ENCODE data around the gene TEX264.
"Not testable (repeated sequence)": the region's sequence is repeated elsewhere in the genome, so short reads cannot be mapped to it uniquely, and the experiment has no call there.

Gene TEX264

GRCh38 chr3:51670823-51671733, at the start of gene TEX264:
TEX264 (plus strand) TSS chr3:51671252; CDS start chr3:51674305, 3,053 bp downstream.
- Histone ChIP-seq H3K9me3 (ENCODE audit: low read depth, low read length) (no peaks in the 10 kb centered on the region), H3K36me3 (ENCODE audit: insufficient read depth, low read length) (no peaks in the 10 kb centered on the region), H3K9ac (ENCODE audit: insufficient read length) (peak within 1 kb of the TSS; percentile 84), H3K4me3 (peak within 1 kb of the TSS; percentile 82), H3K27ac (no peak within 1 kb of the TSS)
- peak; percentile 83 for TF ChIP-seq POLR2AphosphoS5 (IDR thresholded peaks at IDR 0.05; ENCODE audit: borderline replicate concordance, low read depth, low read length)
- no peak for TF ChIP-seq FOXP2 (optimal IDR thresholded peaks at IDR 0.05; ENCODE audit: control extremely low read depth, extremely low read length, insufficient read depth)
- DNase-seq (ENCODE audit: low read depth, low spot score): no peak

GRCh38 chr3:51622413-51622812, 48.6 kb upstream of the TEX264 start:
- Histone ChIP-seq H3K9ac (ENCODE audit: insufficient read length) (no peak overlapping the region), H3K4me3 (no peak overlapping the region), H3K27ac (no peak overlapping the region), H3K36me3 (ENCODE audit: insufficient read depth, low read length) (no peaks in the 10 kb centered on the region), H3K9me3 (ENCODE audit: low read depth, low read length) (no peaks in the 10 kb centered on the region)
- DNase-seq (ENCODE audit: low read depth, low spot score): no peak
- TF ChIP-seq EZH2 (IDR thresholded peaks at IDR 0.05): no peak
- no peak for TF ChIP-seq FOXP2 (optimal IDR thresholded peaks at IDR 0.05; ENCODE audit: control extremely low read depth, extremely low read length, insufficient read depth)
- TF ChIP-seq POLR2AphosphoS5 (IDR thresholded peaks at IDR 0.05; ENCODE audit: borderline replicate concordance, low read depth, low read length): no peak

GRCh38 chr3:51622868-51623267, 48.2 kb upstream of the TEX264 start:
- no peak for DNase-seq (ENCODE audit: low read depth, low spot score)

GRCh38 chr3:51630513-51630912, 40.5 kb upstream of the TEX264 start:
- Histone ChIP-seq H3K36me3 (ENCODE audit: insufficient read depth, low read length) (no peaks in the 10 kb centered on the region; the same call in 1 of the 2 replicates), H3K9me3 (ENCODE audit: low read depth, low read length) (no peaks in the 10 kb centered on the region), H3K9ac (ENCODE audit: insufficient read length) (no peak overlapping the region), H3K27ac (no peak overlapping the region), H3K4me3 (no peak overlapping the region)
- TF ChIP-seq FOXP2 (optimal IDR thresholded peaks at IDR 0.05; ENCODE audit: control extremely low read depth, extremely low read length, insufficient read depth) (no peak), POLR2AphosphoS5 (IDR thresholded peaks at IDR 0.05; ENCODE audit: borderline replicate concordance, low read depth, low read length) (no peak), EZH2 (IDR thresholded peaks at IDR 0.05) (no peak)
- DNase-seq (ENCODE audit: low read depth, low spot score): no peak

More at GRCh38 chr3:51622868-51623267, 48.2 kb upstream of the TEX264 start:
- TF ChIP-seq POLR2AphosphoS5 (IDR thresholded peaks at IDR 0.05; ENCODE audit: borderline replicate concordance, low read depth, low read length): no peak
- Histone ChIP-seq H3K4me3 (no peak overlapping the region), H3K9ac (ENCODE audit: insufficient read length) (no peak overlapping the region), H3K27ac (no peak overlapping the region), H3K9me3 (ENCODE audit: low read depth, low read length) (no peaks in the 10 kb centered on the region), H3K36me3 (ENCODE audit: insufficient read depth, low read length) (no peaks in the 10 kb centered on the region)

GRCh38 chr3:51637144-51637940, 33.7 kb upstream of the TEX264 start:
- no peak for TF ChIP-seq FOXP2 (optimal IDR thresholded peaks at IDR 0.05; ENCODE audit: control extremely low read depth, extremely low read length, insufficient read depth)
- TF ChIP-seq EZH2 (IDR thresholded peaks at IDR 0.05): no peak
- no peak for TF ChIP-seq POLR2AphosphoS5 (IDR thresholded peaks at IDR 0.05; ENCODE audit: borderline replicate concordance, low read depth, low read length)
- no peak overlapping the region for H3K9ac ChIP-seq (ENCODE audit: insufficient read length)
- H3K36me3 ChIP-seq (ENCODE audit: insufficient read depth, low read length): no peaks in the 10 kb centered on the region; the same call in 1 of the 2 replicates
- H3K9me3 ChIP-seq (ENCODE audit: low read depth, low read length): no peaks in the 10 kb centered on the region
- DNase-seq (ENCODE audit: low read depth, low spot score): no peak
- H3K27ac ChIP-seq: no peak overlapping the region
- H3K4me3 ChIP-seq: no peak overlapping the region

GRCh38 chr3:51637941-51638471, 33.0 kb upstream of the TEX264 start:
- H3K27ac ChIP-seq: no peak overlapping the region
- no peaks in the 10 kb centered on the region; the same call in 1 of the 2 replicates for H3K36me3 ChIP-seq (ENCODE audit: insufficient read depth, low read length)
- no peak for DNase-seq (ENCODE audit: low read depth, low spot score)
- no peak overlapping the region for H3K9ac ChIP-seq (ENCODE audit: insufficient read length)
- H3K9me3 ChIP-seq (ENCODE audit: low read depth, low read length): no peaks in the 10 kb centered on the region
- TF ChIP-seq EZH2 (IDR thresholded peaks at IDR 0.05): no peak
- H3K4me3 ChIP-seq: no peak overlapping the region

GRCh38 chr3:51642462-51642861, 28.6 kb upstream of the TEX264 start:
- H3K9ac ChIP-seq (ENCODE audit: insufficient read length): no peak overlapping the region
- TF ChIP-seq FOXP2 (optimal IDR thresholded peaks at IDR 0.05; ENCODE audit: control extremely low read depth, extremely low read length, insufficient read depth) (no peak), EZH2 (IDR thresholded peaks at IDR 0.05) (no peak), POLR2AphosphoS5 (IDR thresholded peaks at IDR 0.05; ENCODE audit: borderline replicate concordance, low read depth, low read length) (no peak)
- H3K27ac ChIP-seq: no peak overlapping the region
- no peak overlapping the region for H3K4me3 ChIP-seq
- DNase-seq (ENCODE audit: low read depth, low spot score): no peak
- H3K36me3 ChIP-seq (ENCODE audit: insufficient read depth, low read length): peaks cover 26% of the 10 kb centered on the region; the same call in 1 of the 2 replicates
- H3K9me3 ChIP-seq (ENCODE audit: low read depth, low read length): no peaks in the 10 kb centered on the region

GRCh38 chr3:51646091-51646490, 25.0 kb upstream of the TEX264 start:
- no peak overlapping the region for H3K27ac ChIP-seq
- no peak overlapping the region for H3K9ac ChIP-seq (ENCODE audit: insufficient read length)
- no peak overlapping the region for H3K4me3 ChIP-seq
- DNase-seq (ENCODE audit: low read depth, low spot score): no peak
- H3K36me3 ChIP-seq (ENCODE audit: insufficient read depth, low read length): peaks cover 30% of the 10 kb centered on the region; the same call in 1 of the 2 replicates
- H3K9me3 ChIP-seq (ENCODE audit: low read depth, low read length): no peaks in the 10 kb centered on the region
- no peak for TF ChIP-seq POLR2AphosphoS5 (IDR thresholded peaks at IDR 0.05; ENCODE audit: borderline replicate concordance, low read depth, low read length)
- TF ChIP-seq EZH2 (IDR thresholded peaks at IDR 0.05): no peak
- TF ChIP-seq FOXP2 (optimal IDR thresholded peaks at IDR 0.05; ENCODE audit: control extremely low read depth, extremely low read length, insufficient read depth): no peak

GRCh38 chr3:51652103-51652502, 18.9 kb upstream of the TEX264 start:
- not testable (repeated sequence) for H3K9ac ChIP-seq (ENCODE audit: insufficient read length); H3K4me3 ChIP-seq; DNase-seq (ENCODE audit: low read depth, low spot score); H3K27ac ChIP-seq; H3K9me3 ChIP-seq (ENCODE audit: low read depth, low read length); H3K36me3 ChIP-seq (ENCODE audit: insufficient read depth, low read length)

GRCh38 chr3:51653409-51653808, 17.6 kb upstream of the TEX264 start:
- H3K36me3 ChIP-seq (ENCODE audit: insufficient read depth, low read length); H3K4me3 ChIP-seq; H3K27ac ChIP-seq; DNase-seq (ENCODE audit: low read depth, low spot score); H3K9ac ChIP-seq (ENCODE audit: insufficient read length); H3K9me3 ChIP-seq (ENCODE audit: low read depth, low read length): not testable (repeated sequence)

Data from SK-N-MC (cell line).